K562 (cell line): ENCODE results near the gene SETD7. TPM values are rescaled to one million over a fixed set of nuclear protein-coding genes. Genes with fewer than 3 reads are reported as not detected.

Source experiments
- ATF1 ChIP-seq, 2 experiments: fragments of 450-650 bp in 1 of 2; IDR thresholded peaks; 2 replicates each; pipeline ENCODE4 v1.6.1; 2016; ENCODE audit warnings: missing compliant biosample characterization in 1 of 2, missing genetic modification characterization in 1 of 2
- ELF1 ChIP-seq: fragments of 200-800 bp; sonication (Bioruptor generic); IDR thresholded peaks from 2 replicates; pipeline ENCODE4 v1.6.1; 2016; ENCODE audit warnings: missing genetic modification characterization, missing compliant biosample characterization
- GABPB1 ChIP-seq: sonication (generic); formaldehyde crosslinking; IDR thresholded peaks from 2 replicates; pipeline ENCODE4 v1.8.0; 2022; ENCODE audit warnings: mild to moderate bottlenecking, missing genetic modification reagents
- KAT7 ChIP-seq: sonication (generic); formaldehyde crosslinking; IDR thresholded peaks from 2 replicates; pipeline ENCODE4 v1.8.0; 2022; ENCODE audit warnings: missing genetic modification reagents, mild to moderate bottlenecking, borderline replicate concordance
- KDM5B ChIP-seq: fragments of 200-600 bp; sonication (generic); IDR thresholded peaks from 2 replicates; pipeline ENCODE4 v1.6.1; 2012; ENCODE audit warnings: low read depth, mild to moderate bottlenecking, moderate library complexity, low read length, control low read depth, inconsistent platforms; ENCODE audit not compliant: insufficient replicate concordance
- KHSRP ChIP-seq: fragments of 450-650 bp; IDR thresholded peaks from 2 replicates; pipeline ENCODE4 v1.6.1; 2017
- MCM3 ChIP-seq: fragments of 450-650 bp; IDR thresholded peaks from 2 replicates; pipeline ENCODE4 v1.6.1; 2016
- PURB ChIP-seq: sonication (generic); formaldehyde crosslinking; IDR thresholded peaks from 2 replicates; pipeline ENCODE4 v1.9.0; 2021; ENCODE audit warnings: low read depth, mild to moderate bottlenecking, missing genetic modification reagents
- SPI1 ChIP-seq: IDR thresholded peaks from 2 replicates; pipeline ENCODE4 v1.6.1; 2011; ENCODE audit warnings: low read depth, low read length, control low read depth, borderline replicate concordance
- XRCC5 ChIP-seq: fragments of 200-400 bp; formaldehyde crosslinking; IDR thresholded peaks from 2 replicates; pipeline ENCODE4 v1.6.1; 2017; ENCODE audit warnings: low read depth, mild to moderate bottlenecking, low read length
- ZNF76 ChIP-seq: fragments of 250-450 bp; sonication (Bioruptor Pico); IDR thresholded peaks from 2 replicates; pipeline ENCODE4 v1.4.0; 2020; ENCODE audit warnings: mild to moderate bottlenecking, moderate library complexity, borderline replicate concordance
- polyA plus RNA-seq, 8 experiments: library from polyadenylated mRNA; depleted of rRNA in 4 of 8; stranded (reverse) in 5 of 8; unstranded in 3 of 8; fragments of >200 nt; fragmentation: Nextera tagmentation in 2 of 8; fragmentation: Illumina TruSeq in 1 of 8; extraction: Ambion mirVana in 2 of 8; extraction: Trizol in 1 of 8; gene quantifications; 2 replicates each; pipeline versions ENCODE4 v1.2.1 to v1.2.3, GENCODE V29; 2011 to 2014; ENCODE audit warnings: inconsistent platforms in 1 of 8, missing spikeins in 1 of 8
- total RNA-seq, 7 experiments: library from RNA; depleted of rRNA in 6 of 7; stranded (reverse); fragments of >200 nt in 6 of 7; fragmentation: Illumina TruSeq in 2 of 7; extraction: Trizol in 2 of 7; gene quantifications; 2 replicates each; pipeline versions ENCODE4 v1.2.1 to v1.2.3, GENCODE V29; 2011 to 2021; ENCODE audit warnings: low replicate concordance in 1 of 7
- TF ChIP-seq, protein P1 (sequence below): fragments of 250-450 bp; sonication (Bioruptor Pico); IDR thresholded peaks from 2 replicates; pipeline ENCODE4 v1.4.0; 2020
- TF ChIP-seq, protein P2 (sequence below): fragments of 200-800 bp; sonication (Bioruptor generic); IDR thresholded peaks from 2 replicates; pipeline ENCODE4 v1.6.1; 2017; ENCODE audit warnings: missing genetic modification characterization, missing compliant biosample characterization
- TF ChIP-seq, protein P3 (sequence below): sonication (generic); formaldehyde crosslinking; IDR thresholded peaks from 2 replicates; pipeline ENCODE4 v1.8.0; 2022; ENCODE audit warnings: missing genetic modification reagents, mild to moderate bottlenecking, borderline replicate concordance
- TF ChIP-seq, protein P4 (sequence below): conservative IDR thresholded peaks from 2 replicates; pipeline ENCODE4 v1.6.1; 2011; ENCODE audit warnings: low read depth, mild to moderate bottlenecking, low read length; ENCODE audit not compliant: control insufficient read depth

Gene SETD7
- total and polyA plus RNA-seq, 9 of the 15 experiments (the other 6 are each of a cell fraction or from before 2014, with no cell fraction given): 0.37 to 2.4 (median 1.7) TPM

DNA sequence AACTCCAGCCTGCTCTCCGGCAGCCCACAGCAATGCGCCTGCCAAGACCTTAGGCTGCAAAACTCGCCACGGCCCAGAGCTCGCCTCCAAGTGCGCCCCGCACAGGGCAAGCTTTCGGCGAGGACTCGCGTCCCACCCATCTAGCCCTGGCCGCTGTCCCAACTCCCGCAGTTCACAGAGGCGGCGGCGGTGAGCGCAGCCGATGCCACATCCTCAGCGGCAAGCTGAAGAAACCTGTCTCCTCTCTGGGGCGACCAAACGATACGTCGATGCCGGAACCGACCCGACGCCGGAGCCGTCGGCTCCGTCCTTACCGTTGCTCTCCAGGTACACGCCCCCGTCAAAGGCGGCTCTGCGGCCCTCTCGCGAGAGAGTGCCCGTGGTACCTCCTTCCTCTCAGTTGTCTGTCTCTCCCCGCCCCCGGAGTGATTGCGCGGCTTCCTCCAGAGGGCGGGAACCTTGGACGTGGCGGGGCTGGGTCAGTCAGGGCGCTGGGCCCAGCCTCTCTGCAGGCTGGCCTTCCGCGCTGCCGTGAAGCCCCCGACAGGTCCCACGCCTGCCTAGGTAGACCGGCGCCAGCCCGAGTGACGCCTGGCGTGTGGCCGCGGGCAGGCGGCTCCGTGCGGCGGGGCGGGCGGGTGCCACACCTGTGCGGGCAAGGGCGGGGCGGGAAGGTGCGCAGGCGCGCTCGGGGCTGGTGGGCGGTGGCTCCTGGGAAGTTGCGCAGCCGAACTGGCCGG lies 102.5 kb downstream of the SETD7 start (continued):
- TF ChIP-seq, protein P1, sequence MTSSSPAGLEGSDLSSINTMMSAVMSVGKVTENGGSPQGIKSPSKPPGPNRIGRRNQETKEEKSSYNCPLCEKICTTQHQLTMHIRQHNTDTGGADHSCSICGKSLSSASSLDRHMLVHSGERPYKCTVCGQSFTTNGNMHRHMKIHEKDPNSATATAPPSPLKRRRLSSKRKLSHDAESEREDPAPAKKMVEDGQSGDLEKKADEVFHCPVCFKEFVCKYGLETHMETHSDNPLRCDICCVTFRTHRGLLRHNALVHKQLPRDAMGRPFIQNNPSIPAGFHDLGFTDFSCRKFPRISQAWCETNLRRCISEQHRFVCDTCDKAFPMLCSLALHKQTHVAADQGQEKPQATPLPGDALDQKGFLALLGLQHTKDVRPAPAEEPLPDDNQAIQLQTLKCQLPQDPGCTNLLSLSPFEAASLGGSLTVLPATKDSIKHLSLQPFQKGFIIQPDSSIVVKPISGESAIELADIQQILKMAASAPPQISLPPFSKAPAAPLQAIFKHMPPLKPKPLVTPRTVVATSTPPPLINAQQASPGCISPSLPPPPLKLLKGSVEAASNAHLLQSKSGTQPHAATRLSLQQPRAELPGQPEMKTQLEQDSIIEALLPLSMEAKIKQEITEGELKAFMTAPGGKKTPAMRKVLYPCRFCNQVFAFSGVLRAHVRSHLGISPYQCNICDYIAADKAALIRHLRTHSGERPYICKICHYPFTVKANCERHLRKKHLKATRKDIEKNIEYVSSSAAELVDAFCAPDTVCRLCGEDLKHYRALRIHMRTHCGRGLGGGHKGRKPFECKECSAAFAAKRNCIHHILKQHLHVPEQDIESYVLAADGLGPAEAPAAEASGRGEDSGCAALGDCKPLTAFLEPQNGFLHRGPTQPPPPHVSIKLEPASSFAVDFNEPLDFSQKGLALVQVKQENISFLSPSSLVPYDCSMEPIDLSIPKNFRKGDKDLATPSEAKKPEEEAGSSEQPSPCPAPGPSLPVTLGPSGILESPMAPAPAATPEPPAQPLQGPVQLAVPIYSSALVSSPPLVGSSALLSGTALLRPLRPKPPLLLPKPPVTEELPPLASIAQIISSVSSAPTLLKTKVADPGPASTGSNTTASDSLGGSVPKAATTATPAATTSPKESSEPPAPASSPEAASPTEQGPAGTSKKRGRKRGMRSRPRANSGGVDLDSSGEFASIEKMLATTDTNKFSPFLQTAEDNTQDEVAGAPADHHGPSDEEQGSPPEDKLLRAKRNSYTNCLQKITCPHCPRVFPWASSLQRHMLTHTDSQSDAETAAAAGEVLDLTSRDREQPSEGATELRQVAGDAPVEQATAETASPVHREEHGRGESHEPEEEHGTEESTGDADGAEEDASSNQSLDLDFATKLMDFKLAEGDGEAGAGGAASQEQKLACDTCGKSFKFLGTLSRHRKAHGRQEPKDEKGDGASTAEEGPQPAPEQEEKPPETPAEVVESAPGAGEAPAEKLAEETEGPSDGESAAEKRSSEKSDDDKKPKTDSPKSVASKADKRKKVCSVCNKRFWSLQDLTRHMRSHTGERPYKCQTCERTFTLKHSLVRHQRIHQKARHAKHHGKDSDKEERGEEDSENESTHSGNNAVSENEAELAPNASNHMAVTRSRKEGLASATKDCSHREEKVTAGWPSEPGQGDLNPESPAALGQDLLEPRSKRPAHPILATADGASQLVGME (CRISPR knock-in tag): 0 out of 2 replicates have a peak, but pooled peaks have one; percentile 17
- TF ChIP-seq SPI1 (0 out of 2 replicates have a peak, but pooled peaks have one; percentile 14), KHSRP (no peak), ZNF76 (CRISPR knock-in tag) (no peak; the same call in 1 of the 2 replicates), ATF1 (CRISPR knock-in tag; IDR thresholded peaks at IDR 0.05) (no peak), ATF1 (tag; IDR thresholded peaks at IDR 0.05) (peak; percentile 80), GABPB1 (peak; percentile 84), PURB (CRISPR knock-in tag) (no peak), XRCC5 (0 out of 2 replicates have a peak, but pooled peaks have one; percentile 3), KAT7 (CRISPR knock-in tag) (peak; percentile 76; the same call in 1 of the 2 replicates), ELF1 (peak; percentile 26; the same call in 1 of the 2 replicates), KDM5B (peak; percentile 91), MCM3 (no peak)
- TF ChIP-seq, protein P2, sequence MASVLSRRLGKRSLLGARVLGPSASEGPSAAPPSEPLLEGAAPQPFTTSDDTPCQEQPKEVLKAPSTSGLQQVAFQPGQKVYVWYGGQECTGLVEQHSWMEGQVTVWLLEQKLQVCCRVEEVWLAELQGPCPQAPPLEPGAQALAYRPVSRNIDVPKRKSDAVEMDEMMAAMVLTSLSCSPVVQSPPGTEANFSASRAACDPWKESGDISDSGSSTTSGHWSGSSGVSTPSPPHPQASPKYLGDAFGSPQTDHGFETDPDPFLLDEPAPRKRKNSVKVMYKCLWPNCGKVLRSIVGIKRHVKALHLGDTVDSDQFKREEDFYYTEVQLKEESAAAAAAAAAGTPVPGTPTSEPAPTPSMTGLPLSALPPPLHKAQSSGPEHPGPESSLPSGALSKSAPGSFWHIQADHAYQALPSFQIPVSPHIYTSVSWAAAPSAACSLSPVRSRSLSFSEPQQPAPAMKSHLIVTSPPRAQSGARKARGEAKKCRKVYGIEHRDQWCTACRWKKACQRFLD (CRISPR knock-in tag): peak; percentile 69; the same call in 1 of the 2 replicates
- TF ChIP-seq, protein P3, sequence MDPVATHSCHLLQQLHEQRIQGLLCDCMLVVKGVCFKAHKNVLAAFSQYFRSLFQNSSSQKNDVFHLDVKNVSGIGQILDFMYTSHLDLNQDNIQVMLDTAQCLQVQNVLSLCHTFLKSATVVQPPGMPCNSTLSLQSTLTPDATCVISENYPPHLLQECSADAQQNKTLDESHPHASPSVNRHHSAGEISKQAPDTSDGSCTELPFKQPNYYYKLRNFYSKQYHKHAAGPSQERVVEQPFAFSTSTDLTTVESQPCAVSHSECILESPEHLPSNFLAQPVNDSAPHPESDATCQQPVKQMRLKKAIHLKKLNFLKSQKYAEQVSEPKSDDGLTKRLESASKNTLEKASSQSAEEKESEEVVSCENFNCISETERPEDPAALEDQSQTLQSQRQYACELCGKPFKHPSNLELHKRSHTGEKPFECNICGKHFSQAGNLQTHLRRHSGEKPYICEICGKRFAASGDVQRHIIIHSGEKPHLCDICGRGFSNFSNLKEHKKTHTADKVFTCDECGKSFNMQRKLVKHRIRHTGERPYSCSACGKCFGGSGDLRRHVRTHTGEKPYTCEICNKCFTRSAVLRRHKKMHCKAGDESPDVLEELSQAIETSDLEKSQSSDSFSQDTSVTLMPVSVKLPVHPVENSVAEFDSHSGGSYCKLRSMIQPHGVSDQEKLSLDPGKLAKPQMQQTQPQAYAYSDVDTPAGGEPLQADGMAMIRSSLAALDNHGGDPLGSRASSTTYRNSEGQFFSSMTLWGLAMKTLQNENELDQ (CRISPR knock-in tag): no peak; the same call in 1 of the 2 replicates
- TF ChIP-seq, protein P4, sequence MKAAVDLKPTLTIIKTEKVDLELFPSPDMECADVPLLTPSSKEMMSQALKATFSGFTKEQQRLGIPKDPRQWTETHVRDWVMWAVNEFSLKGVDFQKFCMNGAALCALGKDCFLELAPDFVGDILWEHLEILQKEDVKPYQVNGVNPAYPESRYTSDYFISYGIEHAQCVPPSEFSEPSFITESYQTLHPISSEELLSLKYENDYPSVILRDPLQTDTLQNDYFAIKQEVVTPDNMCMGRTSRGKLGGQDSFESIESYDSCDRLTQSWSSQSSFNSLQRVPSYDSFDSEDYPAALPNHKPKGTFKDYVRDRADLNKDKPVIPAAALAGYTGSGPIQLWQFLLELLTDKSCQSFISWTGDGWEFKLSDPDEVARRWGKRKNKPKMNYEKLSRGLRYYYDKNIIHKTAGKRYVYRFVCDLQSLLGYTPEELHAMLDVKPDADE: 0 out of 2 replicates have a peak, but pooled peaks have one; percentile 13
